Esophagus squamous epithelium (tissue), 4 donors: Measurements from ENCODE around the gene HSPA4.
"Not testable (repeated sequence)": the region's sequence is repeated elsewhere in the genome, so short reads cannot be mapped to it uniquely, and the experiment has no call there.

Experiments
- POLR2A ChIP-seq, 4 donors: fragments of 450-650 bp; IDR thresholded peaks; one replicate each; pipeline ENCODE4 v1.6.1; 2017; ENCODE audit warnings: antibody characterized with exemption in 4 of 4, mild to moderate bottlenecking in 4 of 4, moderate library complexity in 3 of 4
- TF ChIP-seq, protein P1 (sequence below), 6 experiments: fragments of 450-650 bp in 4 of 6; fragments of 200-600 bp in 2 of 6; sonication (generic) in 2 of 6; IDR thresholded peaks; one replicate each; pipeline ENCODE4 v1.5.1; 2016 to 2019; ENCODE audit warnings: antibody characterized with exemption in 6 of 6, mild to moderate bottlenecking in 4 of 6, moderate library complexity in 4 of 6

DNA sequence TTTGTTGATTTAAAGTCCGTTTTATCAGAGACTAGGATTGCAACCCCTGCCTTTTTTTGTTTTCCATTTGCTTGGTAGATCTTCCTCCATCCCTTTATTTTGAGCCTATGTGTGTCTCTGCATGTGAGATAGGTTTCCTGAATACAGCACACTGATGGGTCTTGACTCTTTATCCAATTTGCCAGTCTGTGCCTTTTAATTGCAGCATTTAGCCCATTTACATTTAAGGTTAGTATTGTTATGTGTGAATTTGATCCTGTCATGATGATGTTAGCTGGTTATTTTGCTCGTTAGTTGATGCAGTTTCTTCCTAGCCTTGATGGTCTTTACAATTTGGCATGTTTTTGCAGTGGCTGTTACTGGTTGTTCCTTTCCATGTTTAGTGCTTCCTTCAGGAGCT is 85.1 kb downstream of the HSPA4 start:
- TF ChIP-seq POLR2A (IDR thresholded peaks at IDR 0.05) = not testable (repeated sequence)
- TF ChIP-seq, protein P1, sequence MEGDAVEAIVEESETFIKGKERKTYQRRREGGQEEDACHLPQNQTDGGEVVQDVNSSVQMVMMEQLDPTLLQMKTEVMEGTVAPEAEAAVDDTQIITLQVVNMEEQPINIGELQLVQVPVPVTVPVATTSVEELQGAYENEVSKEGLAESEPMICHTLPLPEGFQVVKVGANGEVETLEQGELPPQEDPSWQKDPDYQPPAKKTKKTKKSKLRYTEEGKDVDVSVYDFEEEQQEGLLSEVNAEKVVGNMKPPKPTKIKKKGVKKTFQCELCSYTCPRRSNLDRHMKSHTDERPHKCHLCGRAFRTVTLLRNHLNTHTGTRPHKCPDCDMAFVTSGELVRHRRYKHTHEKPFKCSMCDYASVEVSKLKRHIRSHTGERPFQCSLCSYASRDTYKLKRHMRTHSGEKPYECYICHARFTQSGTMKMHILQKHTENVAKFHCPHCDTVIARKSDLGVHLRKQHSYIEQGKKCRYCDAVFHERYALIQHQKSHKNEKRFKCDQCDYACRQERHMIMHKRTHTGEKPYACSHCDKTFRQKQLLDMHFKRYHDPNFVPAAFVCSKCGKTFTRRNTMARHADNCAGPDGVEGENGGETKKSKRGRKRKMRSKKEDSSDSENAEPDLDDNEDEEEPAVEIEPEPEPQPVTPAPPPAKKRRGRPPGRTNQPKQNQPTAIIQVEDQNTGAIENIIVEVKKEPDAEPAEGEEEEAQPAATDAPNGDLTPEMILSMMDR (IDR thresholded peaks at IDR 0.05) = not testable (repeated sequence)
